ENCODE data around the gene SH3BGRL3.

Gene SH3BGRL3

DNA sequence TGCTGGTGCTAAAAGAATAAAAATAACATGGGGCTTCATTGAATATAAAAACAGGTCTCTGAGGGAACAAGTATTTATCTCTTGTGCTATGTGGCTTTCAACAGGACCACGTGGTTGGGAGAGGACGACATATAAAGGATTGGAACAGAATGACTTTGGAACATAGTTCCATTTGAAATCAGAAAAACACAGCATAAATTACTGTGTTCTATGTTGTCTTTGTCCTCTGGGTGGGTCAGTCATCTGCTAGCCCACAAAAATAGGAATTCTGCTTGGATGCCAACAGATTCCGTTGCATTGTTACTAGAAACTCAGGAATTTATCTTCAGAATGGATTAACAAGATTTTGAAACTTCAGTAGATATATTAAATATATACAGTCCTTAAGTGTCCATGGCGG, 40.0 kb upstream of the SH3BGRL3 start:
- Histone ChIP-seq H3K36me3 (ENCODE audit: control insufficient read depth, insufficient read depth, low read length) (peaks cover 4% of the 10 kb centered on the region), H3K4me3 (replicated peaks; ENCODE audit: low read depth, low read length) (no peak overlapping the region), H3K27me3 (replicated peaks; ENCODE audit: control insufficient read depth, insufficient read depth, low read length) (no peaks in the 10 kb centered on the region)
- no peak for DNase-seq (ENCODE audit: extremely low read depth, insufficient read length)
- TF ChIP-seq, protein P1, sequence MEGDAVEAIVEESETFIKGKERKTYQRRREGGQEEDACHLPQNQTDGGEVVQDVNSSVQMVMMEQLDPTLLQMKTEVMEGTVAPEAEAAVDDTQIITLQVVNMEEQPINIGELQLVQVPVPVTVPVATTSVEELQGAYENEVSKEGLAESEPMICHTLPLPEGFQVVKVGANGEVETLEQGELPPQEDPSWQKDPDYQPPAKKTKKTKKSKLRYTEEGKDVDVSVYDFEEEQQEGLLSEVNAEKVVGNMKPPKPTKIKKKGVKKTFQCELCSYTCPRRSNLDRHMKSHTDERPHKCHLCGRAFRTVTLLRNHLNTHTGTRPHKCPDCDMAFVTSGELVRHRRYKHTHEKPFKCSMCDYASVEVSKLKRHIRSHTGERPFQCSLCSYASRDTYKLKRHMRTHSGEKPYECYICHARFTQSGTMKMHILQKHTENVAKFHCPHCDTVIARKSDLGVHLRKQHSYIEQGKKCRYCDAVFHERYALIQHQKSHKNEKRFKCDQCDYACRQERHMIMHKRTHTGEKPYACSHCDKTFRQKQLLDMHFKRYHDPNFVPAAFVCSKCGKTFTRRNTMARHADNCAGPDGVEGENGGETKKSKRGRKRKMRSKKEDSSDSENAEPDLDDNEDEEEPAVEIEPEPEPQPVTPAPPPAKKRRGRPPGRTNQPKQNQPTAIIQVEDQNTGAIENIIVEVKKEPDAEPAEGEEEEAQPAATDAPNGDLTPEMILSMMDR (IDR thresholded peaks at IDR 0.05; ENCODE audit: insufficient read depth, low read length, poor library complexity, severe bottlenecking), result no peak

DNA sequence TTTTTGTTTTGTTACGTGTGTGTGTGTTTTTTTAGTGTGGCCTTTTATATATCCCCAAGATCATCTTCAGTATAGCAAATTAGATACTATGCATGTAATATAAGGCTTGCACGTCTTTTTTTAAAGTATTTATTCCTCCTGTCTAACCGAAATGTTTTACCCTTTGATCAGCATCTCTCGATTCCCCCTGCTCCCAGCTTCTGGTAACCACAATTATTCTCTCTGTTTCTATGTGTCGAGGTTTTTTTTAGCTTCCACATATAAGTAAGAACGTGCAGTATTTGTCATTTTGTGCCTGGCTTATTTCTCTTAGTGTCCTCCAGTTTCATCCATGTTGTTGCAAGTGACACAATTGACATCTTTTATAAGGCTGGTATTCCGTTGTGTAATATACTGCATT, 27.2 kb upstream of the SH3BGRL3 start:
- DNase-seq (ENCODE audit: extremely low read depth, insufficient read length), result no peak
- no peak overlapping the region for H3K4me3 ChIP-seq (replicated peaks; ENCODE audit: low read depth, low read length)
- no peaks in the 10 kb centered on the region for H3K27me3 ChIP-seq (replicated peaks; ENCODE audit: control insufficient read depth, insufficient read depth, low read length)
- TF ChIP-seq, protein P1 (IDR thresholded peaks at IDR 0.05; ENCODE audit: insufficient read depth, low read length, poor library complexity, severe bottlenecking), result no peak
- peaks cover 10% of the 10 kb centered on the region for H3K36me3 ChIP-seq (ENCODE audit: control insufficient read depth, insufficient read depth, low read length)

DNA sequence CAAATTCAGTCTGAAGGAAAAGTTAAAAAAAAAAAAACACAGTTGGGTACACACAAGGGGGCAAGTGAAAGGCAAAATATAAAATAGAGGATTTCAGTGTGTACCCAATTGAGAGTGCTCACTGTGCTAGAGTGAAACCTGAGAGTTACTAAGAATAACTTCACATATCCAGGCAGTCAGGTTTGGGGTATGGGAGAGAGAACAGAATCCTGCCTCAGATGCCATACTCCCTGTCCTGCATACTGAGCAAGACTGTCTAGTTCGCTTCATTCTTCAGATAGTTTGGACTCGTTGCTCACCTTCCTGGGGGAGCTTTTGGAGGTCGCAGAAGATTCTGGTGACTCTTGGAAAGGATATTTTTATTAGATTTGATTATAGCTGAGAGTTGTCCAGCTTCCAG, 25.5 kb upstream of the SH3BGRL3 start:
- Histone ChIP-seq H3K36me3 (ENCODE audit: control insufficient read depth, insufficient read depth, low read length) (peaks cover 11% of the 10 kb centered on the region), H3K27me3 (replicated peaks; ENCODE audit: control insufficient read depth, insufficient read depth, low read length) (no peaks in the 10 kb centered on the region), H3K4me3 (replicated peaks; ENCODE audit: low read depth, low read length) (no peak overlapping the region)
- DNase-seq (ENCODE audit: extremely low read depth, insufficient read length), result no peak
- TF ChIP-seq, protein P1 (IDR thresholded peaks at IDR 0.05; ENCODE audit: insufficient read depth, low read length, poor library complexity, severe bottlenecking), result no peak

DNA sequence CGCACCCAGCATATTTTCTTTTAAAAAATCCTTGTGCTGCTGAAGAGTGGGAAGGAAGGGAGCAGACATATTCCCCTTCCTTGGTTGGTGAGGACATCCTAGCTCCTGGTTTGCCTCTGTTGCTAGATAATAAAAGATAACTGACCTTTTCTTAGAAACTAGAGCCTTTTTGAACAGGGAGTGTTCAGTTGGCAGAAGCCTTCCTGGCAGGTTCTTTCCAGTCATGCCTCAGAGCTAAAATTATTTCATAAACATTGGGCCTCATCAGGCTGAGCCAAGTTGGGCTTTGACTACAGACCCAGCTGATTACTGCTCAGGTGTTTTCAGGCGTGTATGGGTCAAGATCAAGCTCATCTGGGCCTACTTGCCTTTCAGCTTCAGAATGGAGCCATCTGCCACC, 22.7 kb upstream of the SH3BGRL3 start:
- no peak for DNase-seq (ENCODE audit: extremely low read depth, insufficient read length)
- H3K4me3 ChIP-seq (replicated peaks; ENCODE audit: low read depth, low read length), result no peak overlapping the region
- TF ChIP-seq, protein P1 (IDR thresholded peaks at IDR 0.05; ENCODE audit: insufficient read depth, low read length, poor library complexity, severe bottlenecking), result no peak
- H3K27me3 ChIP-seq (replicated peaks; ENCODE audit: control insufficient read depth, insufficient read depth, low read length), result no peaks in the 10 kb centered on the region
- peaks cover 13% of the 10 kb centered on the region for H3K36me3 ChIP-seq (ENCODE audit: control insufficient read depth, insufficient read depth, low read length)

DNA sequence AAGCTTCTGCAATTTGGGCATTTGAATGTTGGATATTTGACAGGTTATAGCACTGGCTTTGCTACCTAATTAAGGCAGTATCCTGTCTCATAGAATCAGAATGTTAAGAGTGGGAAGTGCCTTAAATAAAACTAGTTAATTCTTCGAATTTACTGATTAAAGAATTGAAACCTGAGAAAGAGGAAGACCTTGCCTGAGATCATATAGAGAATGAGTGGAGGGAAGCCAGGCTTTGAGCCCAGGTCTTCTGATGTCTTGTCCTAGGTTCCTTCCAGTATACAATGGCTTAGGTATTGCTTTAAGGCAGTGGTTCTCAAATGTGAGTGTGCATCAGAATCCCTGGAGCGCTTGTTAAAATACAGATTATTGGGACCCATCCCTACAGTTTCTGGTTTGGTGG, 20.9 kb upstream of the SH3BGRL3 start:
- Histone ChIP-seq H3K36me3 (ENCODE audit: control insufficient read depth, insufficient read depth, low read length) (peaks cover 13% of the 10 kb centered on the region), H3K27me3 (replicated peaks; ENCODE audit: control insufficient read depth, insufficient read depth, low read length) (no peaks in the 10 kb centered on the region), H3K4me3 (replicated peaks; ENCODE audit: low read depth, low read length) (no peak overlapping the region)
- TF ChIP-seq, protein P1 (IDR thresholded peaks at IDR 0.05; ENCODE audit: insufficient read depth, low read length, poor library complexity, severe bottlenecking), result no peak
- no peak for DNase-seq (ENCODE audit: extremely low read depth, insufficient read length)

DNA sequence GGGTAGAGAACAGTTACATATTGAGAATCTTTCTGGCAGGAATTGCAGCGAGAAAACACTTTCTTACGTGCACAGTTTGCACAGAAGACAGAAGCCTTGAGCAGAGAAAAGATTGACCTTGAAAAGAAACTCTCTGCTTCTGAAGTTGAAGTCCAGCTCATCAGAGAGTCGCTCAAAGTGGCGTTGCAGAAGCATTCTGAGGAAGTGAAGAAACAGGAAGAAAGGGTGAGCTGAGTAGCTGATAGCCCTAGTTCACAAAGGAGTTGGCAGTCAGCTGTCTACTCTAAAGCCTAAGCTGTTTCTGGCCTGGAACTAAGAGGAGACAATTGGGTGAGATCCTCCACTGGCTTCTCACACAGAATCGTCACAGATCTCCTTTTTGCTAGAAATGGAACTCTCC, 20.3 kb upstream of the SH3BGRL3 start:
- H3K27me3 ChIP-seq (replicated peaks; ENCODE audit: control insufficient read depth, insufficient read depth, low read length), result no peaks in the 10 kb centered on the region
- TF ChIP-seq, protein P1 (IDR thresholded peaks at IDR 0.05; ENCODE audit: insufficient read depth, low read length, poor library complexity, severe bottlenecking), result no peak
- DNase-seq (ENCODE audit: extremely low read depth, insufficient read length), result no peak
- H3K36me3 ChIP-seq (ENCODE audit: control insufficient read depth, insufficient read depth, low read length), result peaks cover 11% of the 10 kb centered on the region
- H3K4me3 ChIP-seq (replicated peaks; ENCODE audit: low read depth, low read length), result no peak overlapping the region

Data from GM06990 (cell line).